DMS53 treated with DMSO at 0.1 percent for 48 hours (cell line): ENCODE results near the gene FAM83E.
A peak's percentile ranks its signal among the peaks of the same experiment; 100 is the strongest.
"Not testable (repeated sequence)": the region's sequence is repeated elsewhere in the genome, so short reads cannot be mapped to it uniquely, and the experiment has no call there.

Experiments
- DNase-seq: peaks from one replicate; lab custom pipeline; 2025; ENCODE audit not compliant: unreplicated experiment; lab: John Stamatoyannopoulos, UW

FAM83E gene

DNA sequence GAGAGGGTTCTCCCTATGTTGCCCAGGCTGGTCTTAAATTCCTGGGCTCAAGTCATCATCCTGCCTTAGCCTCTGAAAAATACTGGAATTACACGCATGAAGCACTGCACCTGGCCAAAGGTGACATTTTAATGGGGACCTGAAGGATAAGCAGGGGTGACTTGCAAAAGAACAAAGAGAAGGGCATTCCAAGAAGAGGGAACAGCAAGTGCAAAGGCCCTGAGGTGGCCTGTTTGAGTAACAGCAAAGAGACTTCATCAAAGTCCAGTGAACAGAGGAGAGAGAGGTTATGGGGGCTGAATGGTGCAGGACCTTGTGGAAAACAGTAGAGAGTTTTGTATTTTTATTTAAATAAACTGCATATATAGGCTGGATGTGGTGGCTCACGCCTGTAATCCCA is 27.0 kb upstream of the FAM83E start:
- no peak for DNase-seq

DNA sequence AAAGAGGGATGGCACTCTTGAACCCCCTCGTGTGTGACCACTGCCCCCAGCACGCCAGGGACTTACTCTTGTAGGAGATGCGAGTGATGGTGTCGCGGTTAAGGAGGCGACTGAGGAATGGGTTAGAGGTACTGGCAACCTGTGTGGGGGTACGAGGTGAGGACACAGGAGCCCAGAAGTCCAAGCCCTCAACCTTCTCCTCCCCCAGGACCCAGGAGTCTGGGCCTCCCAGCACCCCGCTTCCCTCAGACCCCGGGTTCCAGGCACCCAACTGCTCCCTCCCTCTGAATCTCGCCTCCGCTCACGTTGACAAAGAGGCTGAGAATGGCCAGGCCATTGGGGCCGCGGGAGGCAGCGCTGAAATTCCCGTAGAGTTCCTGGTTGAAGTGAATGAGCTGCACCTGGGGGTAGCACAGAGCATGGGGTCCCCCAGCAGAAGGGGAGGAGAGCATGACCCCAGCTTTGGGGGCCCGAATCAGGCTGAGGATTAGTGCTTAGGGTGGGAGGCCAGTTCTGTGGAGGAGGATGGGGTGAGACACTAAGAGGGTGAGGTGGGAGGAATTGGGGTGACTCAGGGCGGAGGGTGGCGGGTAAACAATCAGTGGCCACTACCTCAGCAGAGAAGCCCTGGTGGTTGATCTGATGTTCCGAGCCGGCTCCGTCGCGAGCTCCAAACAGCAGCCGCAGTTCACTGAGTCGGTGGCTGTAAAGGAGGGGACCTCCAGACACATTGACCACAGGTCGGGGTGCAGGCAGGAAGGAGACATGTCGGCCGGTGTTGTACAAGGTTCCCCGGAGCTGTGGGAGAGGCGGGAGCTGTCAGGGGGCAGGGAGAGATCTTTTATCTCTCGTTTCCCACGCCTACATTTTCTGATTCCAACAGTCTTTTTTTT is 24.9 kb upstream of the FAM83E start:
- DNase-seq, result no peak

DNA sequence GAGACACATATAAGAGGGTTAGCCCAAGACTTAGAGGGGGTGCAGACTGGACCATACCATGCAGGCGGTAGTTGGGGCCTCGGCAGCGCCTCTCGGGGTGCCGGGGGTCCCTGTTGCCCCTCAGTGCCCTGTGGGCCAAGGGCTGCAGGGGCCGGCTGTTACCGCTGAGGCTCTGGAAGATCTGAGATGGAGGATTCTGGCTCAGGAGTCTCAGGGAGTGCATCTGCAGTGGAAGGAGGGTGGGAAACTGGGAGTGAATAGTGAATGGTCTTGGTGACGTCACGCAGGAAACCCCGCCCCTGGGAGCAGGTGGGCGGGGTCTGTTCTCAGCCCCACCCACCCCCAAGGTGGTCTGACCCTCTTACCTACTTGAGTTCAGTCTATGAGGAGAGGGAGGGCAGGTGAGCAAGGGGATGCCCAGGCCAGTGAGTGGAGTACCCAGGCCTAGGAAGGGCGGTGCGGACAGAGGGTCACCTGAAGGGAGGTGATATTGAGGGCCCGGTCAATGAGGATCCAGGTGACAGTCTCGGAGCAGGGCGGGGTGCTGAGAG is 24.0 kb upstream of the FAM83E start:
- DNase-seq, result no peak

DNA sequence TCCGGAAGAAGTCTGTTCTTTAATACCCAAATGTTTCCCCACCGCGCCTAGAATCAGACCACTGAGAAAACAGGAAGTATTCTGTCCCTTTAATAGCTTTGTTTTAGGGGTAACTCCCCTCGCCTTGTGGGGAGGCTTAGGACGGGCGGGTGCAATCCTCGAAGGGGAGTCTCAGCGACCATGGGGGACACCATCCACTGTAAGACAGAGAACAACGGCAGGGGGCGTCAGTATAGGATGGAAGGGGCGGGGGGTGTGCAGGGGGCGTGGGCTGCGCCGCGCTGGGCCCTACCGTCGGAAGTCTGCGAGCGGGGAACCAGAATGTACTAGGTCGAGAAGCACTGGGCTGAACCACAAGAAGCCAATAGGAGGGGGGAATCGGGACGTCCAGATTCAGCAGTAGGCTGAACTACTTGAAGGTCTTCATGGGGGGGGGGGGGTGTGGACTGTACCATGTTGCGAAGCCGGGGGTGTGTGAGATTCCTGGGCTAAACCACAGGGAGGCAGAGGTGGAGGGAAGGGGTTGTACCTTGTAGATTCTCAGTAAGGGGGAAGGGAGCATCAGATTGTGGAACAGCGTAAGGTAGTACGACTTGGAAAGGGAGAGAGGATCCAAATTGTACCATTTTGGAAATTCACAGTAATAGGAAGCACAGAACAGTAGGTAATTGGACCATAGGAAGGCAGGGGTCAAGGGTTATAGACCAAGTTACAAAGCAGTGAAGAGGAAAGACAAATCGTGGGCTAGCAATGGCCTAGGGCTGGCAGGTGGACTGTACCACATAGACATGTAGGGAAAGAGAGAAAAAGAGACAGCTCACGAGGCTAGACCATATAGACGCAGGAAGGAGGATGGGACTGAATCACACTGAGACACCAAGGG is 23.3 kb upstream of the FAM83E start:
- peak; percentile 80 for DNase-seq

DNA sequence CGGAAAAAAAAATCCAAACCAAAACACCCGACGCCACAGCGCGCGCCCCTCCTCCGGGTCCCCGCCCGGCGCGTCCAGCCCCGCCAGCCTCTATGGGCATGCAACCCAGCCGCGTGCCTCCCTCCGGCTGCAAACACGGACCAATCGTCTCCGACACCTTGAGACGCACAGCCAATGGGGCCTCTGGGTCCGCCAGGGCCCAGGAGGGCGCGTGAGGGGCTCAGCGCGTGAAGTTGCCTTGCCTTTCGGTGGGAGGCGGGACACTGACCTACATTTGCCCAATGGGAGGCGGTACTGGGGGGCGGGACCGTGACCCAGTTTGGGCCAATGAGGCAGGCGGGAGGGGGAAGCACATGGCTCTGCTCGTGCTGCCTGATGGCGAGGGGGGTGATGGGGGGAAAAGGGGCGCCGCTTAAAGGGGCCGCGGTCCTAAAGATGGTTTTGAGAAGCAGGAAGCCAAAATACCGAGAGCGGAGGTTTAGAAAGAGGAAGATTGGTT is 22.6 kb upstream of the FAM83E start:
- peak; percentile 95 for DNase-seq

- peak; percentile 63 for DNase-seq
These were observed 22.1 kb upstream of the FAM83E start, which contains the start of gene DBP for GRCh38 chr19:48636859-48637448. TSS of gene DBP (minus strand) at chr19:48637379. CDS start at chr19:48636994, 385 bp downstream.

- no peak for DNase-seq
These were observed 21.3 kb upstream of the FAM83E start for GRCh38 chr19:48635966-48636858.

DNA sequence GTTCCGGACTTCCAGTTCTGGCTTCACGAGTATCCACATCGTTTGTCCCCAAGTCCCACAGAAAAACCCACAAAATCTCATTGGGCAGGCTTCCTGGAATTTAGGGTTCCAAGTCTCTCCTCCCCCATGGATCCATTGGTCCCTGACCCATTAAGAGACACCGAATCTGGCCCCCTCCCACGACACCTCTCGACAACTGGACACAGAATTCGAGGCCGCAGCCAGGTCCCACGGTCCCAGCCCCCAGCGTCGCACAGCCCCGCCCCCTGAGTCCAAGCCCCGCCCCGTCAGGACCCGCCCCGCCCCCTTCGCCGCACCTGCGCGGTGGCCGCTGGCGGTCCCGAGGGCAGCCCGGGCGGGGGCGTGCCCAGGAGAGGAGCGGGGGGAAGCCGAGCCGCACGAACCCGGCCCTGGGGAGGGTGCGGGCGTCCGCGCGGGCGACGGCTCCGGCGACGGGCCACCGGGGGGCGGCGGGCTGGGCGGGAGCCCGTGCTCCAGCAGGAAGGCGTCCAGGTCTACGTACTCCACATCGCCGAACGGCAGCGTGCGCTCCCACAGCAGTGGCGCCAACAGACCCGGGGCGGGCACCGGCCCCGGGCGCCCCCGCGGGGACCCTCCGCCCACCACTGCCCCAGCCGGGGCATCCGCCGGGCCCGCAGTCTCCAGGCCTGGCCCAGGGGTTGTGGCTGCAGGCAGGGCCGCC is 20.5 kb upstream of the FAM83E start:
- peak; percentile 45 for DNase-seq

- DNase-seq, result peak; percentile 90
These were observed 19.8 kb upstream of the FAM83E start for GRCh38 chr19:48634424-48635262.

- DNase-seq, result no peak
These were observed 19.1 kb upstream of the FAM83E start for GRCh38 chr19:48634036-48634342.

DNA sequence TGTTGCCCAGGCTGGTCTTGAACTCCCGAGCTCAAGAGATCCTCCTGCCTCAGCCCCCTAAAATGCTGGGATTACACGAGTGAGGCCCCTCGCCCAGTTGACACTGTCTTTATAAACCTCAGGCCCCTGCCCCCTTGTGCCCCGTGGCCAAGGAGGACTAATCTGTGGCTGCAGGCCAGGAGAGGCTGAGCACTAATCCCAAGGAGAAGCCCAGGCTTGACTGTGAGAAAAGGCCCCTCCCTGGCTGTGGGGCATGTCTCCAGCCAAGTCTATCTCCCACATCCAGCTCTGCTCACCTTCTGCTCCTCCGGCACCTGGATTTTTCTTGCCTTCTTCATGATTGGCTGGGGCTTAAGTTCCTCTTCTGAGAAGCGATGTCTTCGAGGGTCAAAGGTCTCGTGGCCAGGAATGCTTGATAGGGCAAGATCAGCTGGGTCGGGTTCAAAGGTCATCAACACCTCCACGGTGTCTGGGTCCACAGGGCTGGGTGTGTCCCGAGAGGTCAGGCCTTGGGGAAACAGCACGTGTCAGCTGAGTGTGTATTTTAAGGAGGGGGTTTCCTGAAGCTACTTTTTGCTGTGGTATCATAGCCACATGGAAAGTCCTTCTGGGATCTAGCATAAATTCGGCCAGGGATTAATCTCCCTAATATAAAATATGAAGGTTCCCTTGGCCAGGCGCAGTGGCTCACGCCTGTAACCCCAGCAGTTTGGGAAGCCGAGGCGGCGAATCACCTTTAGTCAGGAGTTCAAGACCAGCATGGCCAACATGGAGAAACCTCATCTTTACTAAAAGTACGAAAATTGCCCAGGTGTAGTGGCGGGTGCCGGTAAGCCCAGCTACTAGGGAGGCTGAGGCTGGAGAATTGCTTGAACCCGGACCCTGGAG is 18.5 kb upstream of the FAM83E start:
- no peak for DNase-seq

DNA sequence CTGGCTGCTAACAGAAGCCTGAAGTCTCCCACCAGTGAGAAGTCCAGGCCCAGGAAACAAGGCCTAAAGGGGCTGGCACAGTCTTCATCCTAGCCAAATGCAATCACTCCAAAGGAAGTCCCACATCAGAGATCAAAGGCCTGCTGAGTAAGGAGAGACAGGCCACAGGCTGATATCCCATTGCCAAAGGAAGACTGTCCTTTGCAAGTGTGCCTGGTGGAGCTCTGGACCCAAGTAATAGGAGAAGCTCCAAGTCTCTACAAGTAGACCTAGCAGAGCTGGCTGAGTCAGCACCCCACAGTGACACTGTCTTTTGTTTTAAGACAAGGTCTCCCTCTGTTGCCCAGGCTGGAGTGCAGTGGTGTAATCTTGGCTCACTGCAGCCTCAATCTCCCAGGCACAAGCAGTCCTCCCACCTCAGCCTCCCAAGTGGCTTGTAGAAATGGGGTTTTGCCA is 17.8 kb upstream of the FAM83E start:
- DNase-seq, result no peak

DNA sequence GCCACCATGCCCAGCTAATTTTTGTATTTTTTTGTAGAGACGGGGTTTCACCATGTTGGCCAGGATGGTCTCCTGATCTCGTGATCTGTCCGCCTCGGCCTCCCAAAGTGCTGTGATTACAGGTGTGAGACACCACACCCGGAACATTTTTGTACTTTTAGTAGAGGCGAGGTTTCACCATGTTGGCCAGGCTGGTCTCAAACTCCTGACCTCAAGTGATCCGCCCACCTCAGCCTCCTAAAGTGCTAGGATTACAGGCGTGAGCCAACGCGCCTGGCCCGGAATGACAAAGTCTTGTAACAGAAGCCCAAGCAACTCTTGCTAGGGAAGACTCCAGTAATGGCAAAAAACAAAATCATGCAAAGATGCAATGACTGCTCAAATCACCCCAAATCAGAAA is 17.4 kb upstream of the FAM83E start:
- DNase-seq, result not testable (repeated sequence)

DNA sequence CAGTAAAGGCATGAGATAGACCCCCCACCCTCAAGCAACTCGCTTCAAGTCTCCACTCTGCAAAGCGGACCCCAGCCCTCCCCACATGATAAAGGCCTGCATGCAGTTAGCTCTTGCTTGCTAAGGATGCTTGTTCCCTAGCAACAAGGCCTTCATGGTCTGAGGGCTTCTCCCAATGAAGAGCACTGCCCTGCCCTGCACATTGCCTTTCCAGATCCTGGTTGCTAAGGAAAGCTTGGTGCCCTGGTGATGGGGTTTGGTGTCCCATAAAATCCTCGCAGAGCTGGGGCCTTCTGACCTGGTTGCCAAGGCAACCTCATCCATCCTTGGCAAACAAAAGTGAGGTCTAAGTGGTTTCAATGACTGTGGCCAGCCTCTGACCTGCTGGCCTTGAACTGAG is 16.3 kb upstream of the FAM83E start:
- no peak for DNase-seq

GRCh38 chr19:48630296-48631063 is 15.6 kb upstream of the FAM83E start:
- DNase-seq, result peak; percentile 67

DNA sequence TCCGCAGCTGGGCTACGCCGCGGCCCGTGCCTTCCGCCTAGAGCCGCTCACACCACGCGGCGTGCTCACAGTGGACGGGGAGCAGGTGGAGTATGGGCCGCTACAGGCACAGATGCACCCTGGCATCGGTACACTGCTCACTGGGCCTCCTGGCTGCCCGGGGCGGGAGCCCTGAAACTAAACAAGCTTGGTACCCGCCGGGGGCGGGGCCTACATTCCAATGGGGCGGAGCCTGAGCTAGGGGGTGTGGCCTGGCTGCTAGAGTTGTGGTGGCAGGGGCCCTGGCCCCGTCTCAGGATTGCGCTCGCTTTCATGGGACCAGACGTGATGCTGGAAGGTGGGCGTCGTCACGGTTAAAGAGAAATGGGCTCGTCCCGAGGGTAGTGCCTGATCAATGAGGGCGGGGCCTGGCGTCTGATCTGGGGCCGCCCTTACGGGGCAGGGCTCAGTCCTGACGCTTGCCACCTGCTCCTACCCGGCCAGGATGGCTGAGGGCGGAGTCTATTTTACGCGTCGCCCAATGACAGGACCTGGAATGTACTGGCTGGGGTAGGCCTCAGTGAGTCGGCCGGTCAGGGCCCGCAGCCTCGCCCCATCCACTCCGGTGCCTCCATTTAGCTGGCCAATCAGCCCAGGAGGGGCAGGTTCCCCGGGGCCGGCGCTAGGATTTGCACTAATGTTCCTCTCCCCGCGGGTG is 14.9 kb upstream of the FAM83E start:
- peak; percentile 92 for DNase-seq
